Endothelial cell (in vitro differentiated cells): ENCODE measurements around the gene STAG1. TPM values are rescaled to one million over a fixed set of nuclear protein-coding genes. Genes with fewer than 3 reads are reported as not detected.
"Not testable (repeated sequence)": the region's sequence is repeated elsewhere in the genome, so short reads cannot be mapped to it uniquely, and the experiment has no call there.

Experiments
- DNase-seq: peaks from one replicate; pipeline ENCODE4 v3.0.0; 2021; ENCODE audit warnings: low spot score
- H3K27ac Mint-ChIP-seq: one replicate; pipeline ENCODE4 v1.8.0; 2021; ENCODE audit warnings: mixed read lengths, inconsistent platforms; ENCODE audit not compliant: unreplicated experiment
- H3K27me3 Mint-ChIP-seq: one replicate; pipeline ENCODE4 v1.8.0; 2021; ENCODE audit warnings: mild to moderate bottlenecking, moderate library complexity, mixed read lengths, inconsistent platforms; ENCODE audit not compliant: unreplicated experiment
- H3K36me3 Mint-ChIP-seq: one replicate; pipeline ENCODE4 v1.8.0; 2021; ENCODE audit warnings: mild to moderate bottlenecking, low read depth, mixed read lengths, inconsistent platforms; ENCODE audit not compliant: unreplicated experiment
- H3K4me1 Mint-ChIP-seq: one replicate; pipeline ENCODE4 v1.8.0; 2021; ENCODE audit warnings: mild to moderate bottlenecking, mixed read lengths, inconsistent platforms; ENCODE audit not compliant: unreplicated experiment
- H3K4me3 Mint-ChIP-seq: one replicate; pipeline ENCODE4 v1.8.0; 2021; ENCODE audit warnings: mild to moderate bottlenecking, mixed read lengths, inconsistent platforms; ENCODE audit not compliant: unreplicated experiment
- H3K9me3 Mint-ChIP-seq: one replicate; pipeline ENCODE4 v1.8.0; 2021; ENCODE audit warnings: mixed read lengths, inconsistent platforms; ENCODE audit not compliant: unreplicated experiment
- CTCF ChIP-seq: fragments of 200-600 bp; sonication (generic); IDR thresholded peaks from one replicate; pipeline ENCODE4 v1.5.0; 2021; ENCODE audit warnings: antibody characterized with exemption; ENCODE audit not compliant: unreplicated experiment
- total RNA-seq: library from RNA; stranded (reverse); fragmentation: NEBNext Ultra II Directional; extraction: Animal tissue kit (Norgen Biotek cat#: 25700); gene quantifications from one replicate; pipeline ENCODE4 v1.2.1, GENCODE V29; 2021; ENCODE audit not compliant: unreplicated experiment

The STAG1 gene
- total RNA-seq, 1 donor from 2014 or later: 30.0 TPM

- peaks cover 3% of the 10 kb centered on the region for H3K36me3 Mint-ChIP-seq
- H3K27ac Mint-ChIP-seq: no peak overlapping the region
- H3K4me1 Mint-ChIP-seq: peaks cover 4% of the 10 kb centered on the region
- TF ChIP-seq CTCF: no peak
- H3K4me3 Mint-ChIP-seq: no peak overlapping the region
- H3K9me3 Mint-ChIP-seq: no peaks in the 10 kb centered on the region
- H3K27me3 Mint-ChIP-seq: no peaks in the 10 kb centered on the region
- DNase-seq: no peak
Observed at GRCh38 chr3:136532766-136533165, 219.4 kb downstream of the STAG1 start.

GRCh38 chr3:136518102-136518501 lies 234.1 kb downstream of the STAG1 start:
- Mint-ChIP-seq H3K4me3 (no peak overlapping the region), H3K36me3 (no peaks in the 10 kb centered on the region), H3K27me3 (no peaks in the 10 kb centered on the region), H3K9me3 (no peaks in the 10 kb centered on the region), H3K27ac (no peak overlapping the region), H3K4me1 (no peaks in the 10 kb centered on the region)
- DNase-seq: no peak
- TF ChIP-seq CTCF: no peak

- Mint-ChIP-seq H3K9me3 (no peaks in the 10 kb centered on the region), H3K27me3 (no peaks in the 10 kb centered on the region), H3K4me3 (no peak overlapping the region), H3K36me3 (no peaks in the 10 kb centered on the region), H3K4me1 (no peaks in the 10 kb centered on the region), H3K27ac (no peak overlapping the region)
- no peak for TF ChIP-seq CTCF
- no peak for DNase-seq
Observed at GRCh38 chr3:136516656-136517055, 235.5 kb downstream of the STAG1 start.

- no peak overlapping the region for H3K4me3 Mint-ChIP-seq
- H3K27me3 Mint-ChIP-seq: peaks cover under 1% of the 10 kb centered on the region
- H3K36me3 Mint-ChIP-seq: no peaks in the 10 kb centered on the region
- H3K27ac Mint-ChIP-seq: no peak overlapping the region
- no peaks in the 10 kb centered on the region for H3K4me1 Mint-ChIP-seq
- no peak for DNase-seq
- H3K9me3 Mint-ChIP-seq: no peaks in the 10 kb centered on the region
- no peak for TF ChIP-seq CTCF
Observed at GRCh38 chr3:136516095-136516494, 236.1 kb downstream of the STAG1 start.

- H3K9me3 Mint-ChIP-seq, H3K27me3 Mint-ChIP-seq, H3K4me1 Mint-ChIP-seq, H3K36me3 Mint-ChIP-seq, H3K4me3 Mint-ChIP-seq, DNase-seq, H3K27ac Mint-ChIP-seq: not testable (repeated sequence)
Observed at GRCh38 chr3:136514533-136514932, 237.6 kb downstream of the STAG1 start.

GRCh38 chr3:136513367-136513766 lies 238.8 kb downstream of the STAG1 start:
- no peak overlapping the region for H3K4me3 Mint-ChIP-seq
- no peak overlapping the region for H3K27ac Mint-ChIP-seq
- no peak for DNase-seq
- TF ChIP-seq CTCF: no peak
- peaks cover 3% of the 10 kb centered on the region for H3K4me1 Mint-ChIP-seq
- H3K9me3 Mint-ChIP-seq: no peaks in the 10 kb centered on the region
- no peaks in the 10 kb centered on the region for H3K36me3 Mint-ChIP-seq
- peaks cover 3% of the 10 kb centered on the region for H3K27me3 Mint-ChIP-seq
